ENCODE data around the gene HSD17B10. TPM values are rescaled to one million over a fixed set of nuclear protein-coding genes. Genes with fewer than 3 reads are reported as not detected.

The HSD17B10 gene
- total and polyA plus RNA-seq, 2 of the 13 experiments (the other 11 are each of a cell fraction or from before 2014, with no cell fraction given): 68.7 to 84.7 TPM

DNA sequence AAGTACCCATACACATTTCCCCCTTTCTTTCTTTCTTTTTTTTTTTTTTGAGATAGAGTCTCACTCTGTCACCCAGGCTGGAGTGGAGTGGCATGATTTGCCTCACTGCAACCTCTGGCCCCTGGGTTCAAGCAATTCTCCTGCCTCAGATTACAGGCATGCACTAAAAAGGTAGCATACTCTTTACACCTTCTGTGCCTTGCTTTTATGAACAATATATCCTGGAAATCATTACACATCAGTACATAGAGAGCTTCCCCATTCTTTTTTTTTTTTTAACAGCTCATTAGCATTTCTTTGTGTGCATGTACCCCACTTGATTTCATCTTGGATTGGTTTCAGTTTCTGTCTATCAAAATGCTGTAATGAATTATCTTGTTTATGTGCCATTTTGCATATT lies 18.6 kb upstream of the HSD17B10 start:
- BruUV-seq (replicated peaks): no TSS peak
- Histone ChIP-seq H3K79me2 (ENCODE audit: insufficient read depth, low read length) (no peaks in the 10 kb centered on the region), H2AFZ (ENCODE audit: low read length) (no peak overlapping the region), H3K27me3 (ENCODE audit: control insufficient read depth in 1 of 2, insufficient read depth in 2 of 2, low read length in 2 of 2) (no peaks in the 10 kb centered on the region), H3K4me1 (ENCODE audit: insufficient read depth, low read length) (no peaks in the 10 kb centered on the region), H3K9ac (ENCODE audit: insufficient read depth, low read depth, low read length) (no peak overlapping the region), H4K20me1 (ENCODE audit: insufficient read depth, low read length) (no peaks in the 10 kb centered on the region), H3K4me3 (replicated peaks in 1 of 3; ENCODE audit: insufficient read depth in 1 of 3, low read depth in 2 of 3, low read length in 3 of 3) (no peak overlapping the region), H3K9me3 (ENCODE audit: low read length) (no peaks in the 10 kb centered on the region), H3K4me2 (ENCODE audit: low read depth, low read length) (no peak overlapping the region), H3K36me3 (replicated peaks in 1 of 2; ENCODE audit: control insufficient read depth in 1 of 2, insufficient read depth in 2 of 2, low read length in 2 of 2) (no peaks in the 10 kb centered on the region), H3K27ac (ENCODE audit: extremely low read length, insufficient read depth, low read length) (no peak overlapping the region)
- ChIA-PET CTCF (ENCODE audit: low intra/inter-chr PET ratio, low total read pairs) (no interaction called here), POLR2A (no interaction called here)
- no peak for DNase-seq (ENCODE audit: low spot score)
- FAIRE-seq: no peak
- in situ Hi-C loops (cut with HindIII; ENCODE audit: extremely low pct_ligation_motif_present, low pct_unique_long_range_greater_than_20kb) (no loop called here), intact Hi-C loops (cut with micrococcal nuclease; ENCODE audit: unreplicated experiment) (no loop called here)
- no peak for ATAC-seq
- no peak for TF ChIP-seq PPARG (CRISPR knock-in tag; conservative IDR thresholded peaks at IDR 0.05)
- no peak for TF ChIP-seq HDAC6 (IDR thresholded peaks at IDR 0.05; ENCODE audit: low read depth, low read length)
- no peak for TF ChIP-seq ZNF367 (CRISPR knock-in tag; IDR thresholded peaks at IDR 0.05; ENCODE audit: borderline replicate concordance)
- TF ChIP-seq, protein P1, sequence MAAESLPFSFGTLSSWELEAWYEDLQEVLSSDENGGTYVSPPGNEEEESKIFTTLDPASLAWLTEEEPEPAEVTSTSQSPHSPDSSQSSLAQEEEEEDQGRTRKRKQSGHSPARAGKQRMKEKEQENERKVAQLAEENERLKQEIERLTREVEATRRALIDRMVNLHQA (CRISPR knock-in tag; IDR thresholded peaks at IDR 0.05): no peak
- TF ChIP-seq HNRNPK (IDR thresholded peaks at IDR 0.05; ENCODE audit: low read depth, low read length, poor library complexity, severe bottlenecking): no peak
- TF ChIP-seq, protein P2, sequence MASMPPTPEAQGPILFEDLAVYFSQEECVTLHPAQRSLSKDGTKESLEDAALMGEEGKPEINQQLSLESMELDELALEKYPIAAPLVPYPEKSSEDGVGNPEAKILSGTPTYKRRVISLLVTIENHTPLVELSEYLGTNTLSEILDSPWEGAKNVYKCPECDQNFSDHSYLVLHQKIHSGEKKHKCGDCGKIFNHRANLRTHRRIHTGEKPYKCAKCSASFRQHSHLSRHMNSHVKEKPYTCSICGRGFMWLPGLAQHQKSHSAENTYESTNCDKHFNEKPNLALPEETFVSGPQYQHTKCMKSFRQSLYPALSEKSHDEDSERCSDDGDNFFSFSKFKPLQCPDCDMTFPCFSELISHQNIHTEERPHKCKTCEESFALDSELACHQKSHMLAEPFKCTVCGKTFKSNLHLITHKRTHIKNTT (CRISPR knock-in tag; IDR thresholded peaks at IDR 0.05): no peak
- TF ChIP-seq, protein P3, sequence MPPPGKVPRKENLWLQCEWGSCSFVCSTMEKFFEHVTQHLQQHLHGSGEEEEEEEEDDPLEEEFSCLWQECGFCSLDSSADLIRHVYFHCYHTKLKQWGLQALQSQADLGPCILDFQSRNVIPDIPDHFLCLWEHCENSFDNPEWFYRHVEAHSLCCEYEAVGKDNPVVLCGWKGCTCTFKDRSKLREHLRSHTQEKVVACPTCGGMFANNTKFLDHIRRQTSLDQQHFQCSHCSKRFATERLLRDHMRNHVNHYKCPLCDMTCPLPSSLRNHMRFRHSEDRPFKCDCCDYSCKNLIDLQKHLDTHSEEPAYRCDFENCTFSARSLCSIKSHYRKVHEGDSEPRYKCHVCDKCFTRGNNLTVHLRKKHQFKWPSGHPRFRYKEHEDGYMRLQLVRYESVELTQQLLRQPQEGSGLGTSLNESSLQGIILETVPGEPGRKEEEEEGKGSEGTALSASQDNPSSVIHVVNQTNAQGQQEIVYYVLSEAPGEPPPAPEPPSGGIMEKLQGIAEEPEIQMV (CRISPR knock-in tag; IDR thresholded peaks at IDR 0.05; ENCODE audit: low read depth): no peak
- TF ChIP-seq, protein P4, sequence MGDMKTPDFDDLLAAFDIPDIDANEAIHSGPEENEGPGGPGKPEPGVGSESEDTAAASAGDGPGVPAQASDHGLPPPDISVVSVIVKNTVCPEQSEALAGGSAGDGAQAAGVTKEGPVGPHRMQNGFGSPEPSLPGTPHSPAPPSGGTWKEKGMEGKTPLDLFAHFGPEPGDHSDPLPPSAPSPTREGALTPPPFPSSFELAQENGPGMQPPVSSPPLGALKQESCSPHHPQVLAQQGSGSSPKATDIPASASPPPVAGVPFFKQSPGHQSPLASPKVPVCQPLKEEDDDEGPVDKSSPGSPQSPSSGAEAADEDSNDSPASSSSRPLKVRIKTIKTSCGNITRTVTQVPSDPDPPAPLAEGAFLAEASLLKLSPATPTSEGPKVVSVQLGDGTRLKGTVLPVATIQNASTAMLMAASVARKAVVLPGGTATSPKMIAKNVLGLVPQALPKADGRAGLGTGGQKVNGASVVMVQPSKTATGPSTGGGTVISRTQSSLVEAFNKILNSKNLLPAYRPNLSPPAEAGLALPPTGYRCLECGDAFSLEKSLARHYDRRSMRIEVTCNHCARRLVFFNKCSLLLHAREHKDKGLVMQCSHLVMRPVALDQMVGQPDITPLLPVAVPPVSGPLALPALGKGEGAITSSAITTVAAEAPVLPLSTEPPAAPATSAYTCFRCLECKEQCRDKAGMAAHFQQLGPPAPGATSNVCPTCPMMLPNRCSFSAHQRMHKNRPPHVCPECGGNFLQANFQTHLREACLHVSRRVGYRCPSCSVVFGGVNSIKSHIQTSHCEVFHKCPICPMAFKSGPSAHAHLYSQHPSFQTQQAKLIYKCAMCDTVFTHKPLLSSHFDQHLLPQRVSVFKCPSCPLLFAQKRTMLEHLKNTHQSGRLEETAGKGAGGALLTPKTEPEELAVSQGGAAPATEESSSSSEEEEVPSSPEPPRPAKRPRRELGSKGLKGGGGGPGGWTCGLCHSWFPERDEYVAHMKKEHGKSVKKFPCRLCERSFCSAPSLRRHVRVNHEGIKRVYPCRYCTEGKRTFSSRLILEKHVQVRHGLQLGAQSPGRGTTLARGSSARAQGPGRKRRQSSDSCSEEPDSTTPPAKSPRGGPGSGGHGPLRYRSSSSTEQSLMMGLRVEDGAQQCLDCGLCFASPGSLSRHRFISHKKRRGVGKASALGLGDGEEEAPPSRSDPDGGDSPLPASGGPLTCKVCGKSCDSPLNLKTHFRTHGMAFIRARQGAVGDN (CRISPR knock-in tag; IDR thresholded peaks at IDR 0.05): no peak
- TF ChIP-seq HNRNPH1 (optimal IDR thresholded peaks at IDR 0.05; ENCODE audit: low read depth, low read length): no peak
- no peak for TF ChIP-seq HOXA9 (CRISPR knock-in tag; IDR thresholded peaks at IDR 0.05; ENCODE audit: borderline replicate concordance)
- TF ChIP-seq, protein P5, sequence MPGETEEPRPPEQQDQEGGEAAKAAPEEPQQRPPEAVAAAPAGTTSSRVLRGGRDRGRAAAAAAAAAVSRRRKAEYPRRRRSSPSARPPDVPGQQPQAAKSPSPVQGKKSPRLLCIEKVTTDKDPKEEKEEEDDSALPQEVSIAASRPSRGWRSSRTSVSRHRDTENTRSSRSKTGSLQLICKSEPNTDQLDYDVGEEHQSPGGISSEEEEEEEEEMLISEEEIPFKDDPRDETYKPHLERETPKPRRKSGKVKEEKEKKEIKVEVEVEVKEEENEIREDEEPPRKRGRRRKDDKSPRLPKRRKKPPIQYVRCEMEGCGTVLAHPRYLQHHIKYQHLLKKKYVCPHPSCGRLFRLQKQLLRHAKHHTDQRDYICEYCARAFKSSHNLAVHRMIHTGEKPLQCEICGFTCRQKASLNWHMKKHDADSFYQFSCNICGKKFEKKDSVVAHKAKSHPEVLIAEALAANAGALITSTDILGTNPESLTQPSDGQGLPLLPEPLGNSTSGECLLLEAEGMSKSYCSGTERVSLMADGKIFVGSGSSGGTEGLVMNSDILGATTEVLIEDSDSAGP (CRISPR knock-in tag; IDR thresholded peaks at IDR 0.05; ENCODE audit: borderline replicate concordance): no peak
- no peak for TF ChIP-seq PRMT3 (CRISPR knock-in tag; IDR thresholded peaks at IDR 0.05; ENCODE audit: borderline replicate concordance, low read depth)
- TF ChIP-seq HOXA3 (CRISPR knock-in tag; IDR thresholded peaks at IDR 0.05): no peak
- TF ChIP-seq MYC (CRISPR knock-in tag; IDR thresholded peaks at IDR 0.05; ENCODE audit: borderline replicate concordance): no peak
- TF ChIP-seq ZNF878 (CRISPR knock-in tag; IDR thresholded peaks at IDR 0.05): no peak

Measured in HepG2 (cell line).